ENCODE data around the gene C11orf54. TPM values are rescaled to one million over a fixed set of nuclear protein-coding genes. Genes with fewer than 3 reads are reported as not detected.

Gene C11orf54
- total and polyA plus RNA-seq, 12 donors, result 15.2 to 68.2 (median 33.7) TPM

GRCh38 chr11:93761910-93762309, 20.4 kb downstream of the C11orf54 start:
- peaks cover 0 to 63% of the 10 kb centered on the region in 2 donors for H3K36me3 ChIP-seq (replicated peaks in 1 of 2)
- H3K4me3 ChIP-seq, result no peak overlapping the region
- TF ChIP-seq POLR2A (IDR thresholded peaks at IDR 0.05) (no peak), CTCF (IDR thresholded peaks at IDR 0.05) (no peak)
- no peaks in the 10 kb centered on the region for H3K4me1 ChIP-seq (replicated peaks in 1 of 2)
- DNase-seq, result no peak
- 91 to 98% (median 98%) methylated on average over 1 of the region's 1 CpG for WGBS, 4 donors
- no peaks in the 10 kb centered on the region for H3K27me3 ChIP-seq
- no peak overlapping the region for H3K27ac ChIP-seq
- intact Hi-C loops (cut with DNase I), result no loop called here
- no peaks in the 10 kb centered on the region for H3K9me3 ChIP-seq (replicated peaks in 1 of 3)

GRCh38 chr11:93765551-93765950, 24.1 kb downstream of the C11orf54 start:
- no peak overlapping the region for H3K27ac ChIP-seq
- H3K27me3 ChIP-seq, result no peaks in the 10 kb centered on the region
- H3K4me1 ChIP-seq (replicated peaks in 1 of 2), result no peaks in the 10 kb centered on the region
- H3K9me3 ChIP-seq (replicated peaks in 1 of 3), result no peaks in the 10 kb centered on the region
- 30 to 63% (median 42%) methylated on average over 2 of the region's 2 CpGs for WGBS, 4 donors
- no peak for TF ChIP-seq POLR2A (IDR thresholded peaks at IDR 0.05)
- no peak for TF ChIP-seq CTCF (IDR thresholded peaks at IDR 0.05)
- no peak overlapping the region for H3K4me3 ChIP-seq
- no peak for DNase-seq
- intact Hi-C loops (cut with DNase I), result no loop called here
- peaks cover 0 to 31% of the 10 kb centered on the region in 2 donors for H3K36me3 ChIP-seq (replicated peaks in 1 of 2)

GRCh38 chr11:93766504-93766903, 25.0 kb downstream of the C11orf54 start:
- H3K27me3 ChIP-seq, result no peaks in the 10 kb centered on the region
- intact Hi-C loops (cut with DNase I), result no loop called here
- TF ChIP-seq CTCF (IDR thresholded peaks at IDR 0.05) (no peak), POLR2A (IDR thresholded peaks at IDR 0.05) (no peak)
- DNase-seq, result no peak
- H3K9me3 ChIP-seq (replicated peaks in 1 of 3), result no peaks in the 10 kb centered on the region
- 84 to 90% (median 88%) methylated on average over 5 of the region's 5 CpGs for WGBS, 4 donors
- no peak overlapping the region for H3K27ac ChIP-seq
- no peak overlapping the region for H3K4me3 ChIP-seq
- H3K36me3 ChIP-seq (replicated peaks in 1 of 2), result peaks cover 0 to 24% of the 10 kb centered on the region in 2 donors
- no peaks in the 10 kb centered on the region for H3K4me1 ChIP-seq (replicated peaks in 1 of 2)

- WGBS, 4 donors, result 87 to 95% (median 89%) methylated on average over 3 of the region's 3 CpGs
- no peaks in the 10 kb centered on the region for H3K27me3 ChIP-seq
- H3K9me3 ChIP-seq (replicated peaks in 1 of 3), result no peaks in the 10 kb centered on the region
- intact Hi-C loops (cut with DNase I), result no loop called here
- no peak for DNase-seq
- TF ChIP-seq POLR2A (IDR thresholded peaks at IDR 0.05) (no peak), CTCF (IDR thresholded peaks at IDR 0.05) (no peak)
- H3K4me1 ChIP-seq (replicated peaks in 1 of 2), result no peaks in the 10 kb centered on the region
- no peak overlapping the region for H3K27ac ChIP-seq
- H3K4me3 ChIP-seq, result no peak overlapping the region
- H3K36me3 ChIP-seq (replicated peaks in 1 of 2), result peaks cover 0 to 20% of the 10 kb centered on the region in 2 donors
These were observed 25.5 kb downstream of the C11orf54 start for GRCh38 chr11:93767018-93767417.

All from adrenal gland (tissue), 12 donors.